SK-N-SH treated with all-trans-retinoic acid at 6 μM for 48 hours (cell line): ENCODE measurements around the gene MYOC.

Experiments used
- BACH2 ChIP-seq: fragments of 250-450 bp; sonication (Bioruptor Pico); IDR thresholded peaks from 2 replicates; pipeline ENCODE4 v1.9.0; 2021; ENCODE audit warnings: mild to moderate bottlenecking, borderline replicate concordance
- ISL1 ChIP-seq: fragments of 250-450 bp; sonication (Bioruptor Pico); IDR thresholded peaks from 2 replicates; pipeline ENCODE4 v2.1.2; 2022; ENCODE audit warnings: mild to moderate bottlenecking, moderate library complexity
- OSR1 ChIP-seq: fragments of 250-450 bp; sonication (Bioruptor Pico); IDR thresholded peaks from 2 replicates; pipeline ENCODE4 v1.8.0; 2022; ENCODE audit warnings: moderate library complexity, mild to moderate bottlenecking, inconsistent platforms
- PATZ1 ChIP-seq: fragments of 250-450 bp; sonication (Bioruptor Pico); IDR thresholded peaks from 2 replicates; pipeline ENCODE4 v1.8.0; 2020; ENCODE audit warnings: mild to moderate bottlenecking, moderate library complexity, borderline replicate concordance
- TSHZ2 ChIP-seq: fragments of 250-450 bp; sonication (Bioruptor Pico); IDR thresholded peaks from 2 replicates; pipeline ENCODE4 v1.5.0; 2020; ENCODE audit warnings: mild to moderate bottlenecking, moderate library complexity

GRCh38 chr1:171622152-171622462 is 30.4 kb downstream of the MYOC start, which contains the start of gene MYOCOS:
- TF ChIP-seq TSHZ2 (CRISPR knock-in tag) (no peak), ISL1 (no peak), BACH2 (CRISPR knock-in tag) (no peak), OSR1 (CRISPR knock-in tag) (no peak), PATZ1 (CRISPR knock-in tag) (no peak)
